ENCODE measurements around the gene PRPH.

Gene PRPH

GRCh38 chr12:49340971-49341776 lies 46.2 kb downstream of the PRPH start:
- no peak overlapping the region for H3K27ac ChIP-seq
- TF ChIP-seq CTCF (conservative IDR thresholded peaks at IDR 0.05), result no peak

GRCh38 chr12:49341777-49342065 lies 46.8 kb downstream of the PRPH start:
- no peak for TF ChIP-seq CTCF (conservative IDR thresholded peaks at IDR 0.05)
- H3K27ac ChIP-seq, result no peak overlapping the region

- peak; percentile 59 for TF ChIP-seq CTCF (conservative IDR thresholded peaks at IDR 0.05)
- H3K27ac ChIP-seq, result no peak overlapping the region
Observed at GRCh38 chr12:49342066-49342913, 47.3 kb downstream of the PRPH start.

- TF ChIP-seq CTCF (conservative IDR thresholded peaks at IDR 0.05), result no peak
- H3K27ac ChIP-seq, result no peak overlapping the region
Observed at GRCh38 chr12:49342914-49343731, 48.2 kb downstream of the PRPH start.

GRCh38 chr12:49344486-49345050 lies 49.6 kb downstream of the PRPH start:
- H3K27ac ChIP-seq, result peak overlapping the region; percentile 58; the same call in 1 of the 2 replicates
- no peak for TF ChIP-seq CTCF (conservative IDR thresholded peaks at IDR 0.05)

GRCh38 chr12:49345051-49345824 lies 50.3 kb downstream of the PRPH start:
- peak overlapping the region; percentile 58; the same call in 1 of the 2 replicates for H3K27ac ChIP-seq
- TF ChIP-seq CTCF (conservative IDR thresholded peaks at IDR 0.05), result no peak
